Ramos (cell line): ENCODE data around the gene PCSK2.

Experiments used
- in situ Hi-C: fragments of 300-500 bp; cut with MboI; formaldehyde crosslinking; loops from one replicate; pipeline ENCODE4 v1.14.3; 2022; ENCODE audit warnings: low sequenced_read_pairs; ENCODE audit not compliant: unreplicated experiment

The PCSK2 gene

GRCh38 chr20:17233626-17234025 lies 6.8 kb downstream of the PCSK2 start:
- in situ Hi-C loops, result no loop called here

GRCh38 chr20:17236766-17237165 lies 9.9 kb downstream of the PCSK2 start:
- in situ Hi-C loops, result no loop called here

- in situ Hi-C loops, result no loop called here
Measured at GRCh38 chr20:17248224-17248623, 21.4 kb downstream of the PCSK2 start.

- in situ Hi-C loops, result no loop called here
Measured at GRCh38 chr20:17262786-17263185, 35.9 kb downstream of the PCSK2 start.

- in situ Hi-C loops, result no loop called here
Measured at GRCh38 chr20:17273717-17274116, 46.9 kb downstream of the PCSK2 start.

- in situ Hi-C loops, result no loop called here
Measured at GRCh38 chr20:17276101-17276500, 49.3 kb downstream of the PCSK2 start.

GRCh38 chr20:17281478-17281877 lies 54.6 kb downstream of the PCSK2 start:
- in situ Hi-C loops, result no loop called here

GRCh38 chr20:17282501-17282900 lies 55.7 kb downstream of the PCSK2 start:
- in situ Hi-C loops, result no loop called here

- in situ Hi-C loops, result no loop called here
Measured at GRCh38 chr20:17287503-17287902, 60.7 kb downstream of the PCSK2 start.

- in situ Hi-C loops, result no loop called here
Measured at GRCh38 chr20:17287998-17288397, 61.2 kb downstream of the PCSK2 start.

GRCh38 chr20:17295151-17295726 lies 68.4 kb downstream of the PCSK2 start:
- in situ Hi-C loops, result no loop called here

- in situ Hi-C loops, result no loop called here
Measured at GRCh38 chr20:17295991-17296390, 69.2 kb downstream of the PCSK2 start.

- in situ Hi-C loops, result no loop called here
Measured at GRCh38 chr20:17298171-17298570, 71.3 kb downstream of the PCSK2 start.

GRCh38 chr20:17298751-17299150 lies 71.9 kb downstream of the PCSK2 start:
- in situ Hi-C loops, result no loop called here

GRCh38 chr20:17300113-17300512 lies 73.3 kb downstream of the PCSK2 start:
- in situ Hi-C loops, result no loop called here

GRCh38 chr20:17304774-17305173 lies 77.9 kb downstream of the PCSK2 start:
- in situ Hi-C loops, result no loop called here

- in situ Hi-C loops, result no loop called here
Measured at GRCh38 chr20:17306427-17306826, 79.6 kb downstream of the PCSK2 start.

GRCh38 chr20:17314264-17314663 lies 87.4 kb downstream of the PCSK2 start:
- in situ Hi-C loops, result no loop called here

GRCh38 chr20:17315407-17316231 lies 88.8 kb downstream of the PCSK2 start:
- in situ Hi-C loops, result no loop called here

- in situ Hi-C loops, result no loop called here
Measured at GRCh38 chr20:17316316-17317038, 89.6 kb downstream of the PCSK2 start.

- in situ Hi-C loops, result no loop called here
Measured at GRCh38 chr20:17317341-17317740, 90.5 kb downstream of the PCSK2 start.
